Measurements from ENCODE around the gene NPIPB2. TPM values are rescaled to one million over a fixed set of nuclear protein-coding genes. Genes with fewer than 3 reads are reported as not detected.

The NPIPB2 gene
- total and polyA plus RNA-seq, 12 donors: 1.6 to 21.2 (median 4.4) TPM

- 67 to 76% (median 69%) methylated on average over 5 of the region's 5 CpGs for WGBS, 4 donors
- H3K4me3 ChIP-seq: no peak overlapping the region
- intact Hi-C loops (cut with DNase I): no loop called here
Observed at GRCh38 chr16:11896486-11897176, 45.2 kb downstream of the NPIPB2 start.

GRCh38 chr16:11893571-11893970 is 48.3 kb downstream of the NPIPB2 start:
- intact Hi-C loops (cut with DNase I): no loop called here
- TF ChIP-seq CTCF (IDR thresholded peaks at IDR 0.05) (no peak), POLR2A (IDR thresholded peaks at IDR 0.05) (no peak)
- 92 to 99% (median 97%) methylated on average over 2 of the region's 2 CpGs for WGBS, 4 donors

More at GRCh38 chr16:11896486-11897176, 45.2 kb downstream of the NPIPB2 start:
- peaks cover 0 to 14% of the 10 kb centered on the region in 2 donors for H3K36me3 ChIP-seq (replicated peaks in 1 of 2)
- peak overlapping the region in 3 of 5 donors; percentile 28 to 56 (median 30) for H3K27ac ChIP-seq
- TF ChIP-seq POLR2A (IDR thresholded peaks at IDR 0.05) (no peak), CTCF (IDR thresholded peaks at IDR 0.05) (no peak)
- no peaks in the 10 kb centered on the region for H3K27me3 ChIP-seq
- peaks cover 11 to 36% of the 10 kb centered on the region in 2 donors for H3K4me1 ChIP-seq (replicated peaks in 1 of 2)
- no peaks in the 10 kb centered on the region for H3K9me3 ChIP-seq (replicated peaks in 1 of 3)
- peak in 2 of 7 donors; percentile 54 to 56 for DNase-seq

GRCh38 chr16:11892761-11893160 is 49.1 kb downstream of the NPIPB2 start:
- H3K4me3 ChIP-seq: no peak overlapping the region
- TF ChIP-seq POLR2A (IDR thresholded peaks at IDR 0.05): no peak
- no peak for TF ChIP-seq CTCF (IDR thresholded peaks at IDR 0.05)
- 71 to 95% (median 84%) methylated on average over 4 of the region's 4 CpGs for WGBS, 4 donors
- H3K27me3 ChIP-seq: no peaks in the 10 kb centered on the region
- H3K27ac ChIP-seq: no peak overlapping the region
- intact Hi-C loops (cut with DNase I): no loop called here
- no peak for DNase-seq
- H3K9me3 ChIP-seq (replicated peaks in 1 of 3): no peaks in the 10 kb centered on the region
- peaks cover 5 to 10% of the 10 kb centered on the region in 2 donors for H3K4me1 ChIP-seq (replicated peaks in 1 of 2)
- H3K36me3 ChIP-seq (replicated peaks in 1 of 2): peaks cover 0 to 43% of the 10 kb centered on the region in 2 donors

More at GRCh38 chr16:11893571-11893970, 48.3 kb downstream of the NPIPB2 start:
- H3K9me3 ChIP-seq (replicated peaks in 1 of 3): no peaks in the 10 kb centered on the region
- H3K27ac ChIP-seq: no peak overlapping the region
- H3K4me3 ChIP-seq: no peak overlapping the region
- no peaks in the 10 kb centered on the region for H3K27me3 ChIP-seq
- DNase-seq: no peak
- H3K4me1 ChIP-seq (replicated peaks in 1 of 2): peaks cover 5 to 15% of the 10 kb centered on the region in 2 donors
- peaks cover 0 to 35% of the 10 kb centered on the region in 2 donors for H3K36me3 ChIP-seq (replicated peaks in 1 of 2)

GRCh38 chr16:11890231-11890965 is 51.4 kb downstream of the NPIPB2 start:
- intact Hi-C loops (cut with DNase I): no loop called here
- no peaks in the 10 kb centered on the region for H3K9me3 ChIP-seq (replicated peaks in 1 of 3)
- TF ChIP-seq CTCF (IDR thresholded peaks at IDR 0.05) (no peak), POLR2A (IDR thresholded peaks at IDR 0.05) (no peak)
- no peak overlapping the region for H3K27ac ChIP-seq
- H3K4me1 ChIP-seq (replicated peaks in 1 of 2): no peaks in the 10 kb centered on the region
- no peaks in the 10 kb centered on the region for H3K27me3 ChIP-seq
- 88 to 93% (median 90%) methylated on average over 5 of the region's 5 CpGs for WGBS, 4 donors
- H3K4me3 ChIP-seq: no peak overlapping the region
- DNase-seq: no peak
- peaks cover 0 to 63% of the 10 kb centered on the region in 2 donors for H3K36me3 ChIP-seq (replicated peaks in 1 of 2)
